Anterior cingulate cortex (tissue), 58 donors: ENCODE data around the gene VAV1.
"Not testable (repeated sequence)": the region's sequence is repeated elsewhere in the genome, so short reads cannot be mapped to it uniquely, and the experiment has no call there.

Source experiments
- DNase-seq, 58 donors: peaks; one replicate each; lab custom pipeline; 2025; lab: John Stamatoyannopoulos, UW

Gene VAV1

DNA sequence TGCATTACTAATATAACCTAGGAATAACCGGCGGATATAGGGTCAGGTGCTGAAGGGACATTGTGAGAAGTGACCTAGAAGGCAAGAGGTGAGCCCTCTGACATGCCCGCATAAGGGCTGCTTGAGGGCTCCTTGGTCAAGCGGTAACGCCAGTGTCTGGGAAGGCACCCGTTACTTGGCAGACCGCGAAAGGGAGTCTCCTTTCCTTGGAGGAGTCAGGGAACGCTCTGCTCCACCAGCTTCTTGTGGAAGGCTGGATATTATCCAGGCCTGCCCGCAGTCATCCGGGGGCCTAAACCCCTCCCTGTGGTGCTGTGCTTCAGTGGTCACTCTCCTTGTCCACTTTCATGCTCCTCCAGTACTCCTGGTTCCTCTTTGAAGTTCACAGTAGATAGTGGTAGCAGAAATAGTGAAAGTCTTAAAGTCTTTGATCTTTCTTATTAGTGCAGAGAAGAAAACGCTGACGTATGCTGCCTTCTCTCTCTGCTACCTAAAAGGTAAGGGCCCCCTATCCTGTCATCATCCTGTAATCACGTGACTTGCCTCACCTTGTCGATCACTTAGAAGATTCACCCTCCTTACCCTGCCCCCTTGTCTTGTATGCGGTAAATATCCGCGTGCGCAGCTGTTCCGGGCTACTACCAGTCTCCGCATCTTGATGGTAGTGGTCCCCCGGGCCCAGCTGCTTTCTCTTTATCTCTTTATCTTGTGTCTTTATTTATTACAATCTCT lies 96.8 kb downstream of the VAV1 start:
- DNase-seq, result not testable (repeated sequence)

DNA sequence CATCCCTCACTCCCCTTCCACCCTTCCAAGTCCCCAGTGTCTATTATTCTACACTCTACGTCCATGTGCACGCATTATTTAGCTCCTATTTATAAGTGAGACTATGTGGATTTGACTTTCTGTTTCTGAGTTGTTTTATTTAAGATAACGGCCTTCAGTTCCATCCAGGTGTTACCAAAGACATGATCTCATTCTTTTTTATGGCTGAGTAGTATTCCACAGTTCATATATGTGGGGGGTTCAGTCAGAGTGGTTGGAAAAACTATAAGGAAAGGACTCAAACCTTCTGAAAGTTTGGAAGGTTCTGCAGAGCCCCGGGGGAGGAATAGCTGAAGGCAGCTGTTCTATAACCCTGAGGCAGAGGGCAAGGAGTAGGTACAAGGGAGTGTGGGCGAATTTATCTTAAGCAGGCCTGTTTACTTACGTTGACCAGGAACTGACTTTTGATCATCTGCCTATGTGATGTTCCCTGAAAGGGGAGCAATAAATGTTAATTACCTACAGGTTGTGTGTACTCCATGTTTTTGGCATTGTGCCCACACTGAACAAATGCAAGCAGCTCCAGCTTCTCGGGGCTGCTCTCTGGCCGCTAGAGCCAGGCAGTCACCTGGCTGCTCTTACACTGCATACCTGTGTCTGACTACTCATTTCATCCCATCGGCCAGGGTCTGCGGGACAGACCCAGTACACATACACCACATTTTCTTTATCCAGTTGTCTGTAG lies 101.4 kb downstream of the VAV1 start:
- DNase-seq, result no peak

DNA sequence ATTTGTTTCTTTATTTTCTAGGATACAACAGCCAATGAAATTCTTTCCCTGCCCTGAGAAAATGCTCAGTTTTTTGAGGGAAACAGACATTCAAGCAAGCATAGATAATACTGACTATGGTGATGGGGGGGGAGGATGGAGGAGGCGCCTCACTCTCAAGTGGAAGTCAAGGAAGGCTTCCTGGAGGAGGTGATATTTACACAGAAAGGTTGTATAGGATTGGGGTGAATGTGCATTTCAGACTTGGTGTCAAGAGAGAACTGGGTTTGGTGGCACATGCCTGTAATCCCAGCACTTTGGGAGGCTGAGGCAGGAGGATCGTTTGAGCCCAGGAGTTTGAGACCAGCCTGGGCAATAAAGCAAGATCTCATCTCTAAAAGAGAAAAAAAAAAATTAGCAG lies 102.7 kb downstream of the VAV1 start:
- no peak for DNase-seq

DNA sequence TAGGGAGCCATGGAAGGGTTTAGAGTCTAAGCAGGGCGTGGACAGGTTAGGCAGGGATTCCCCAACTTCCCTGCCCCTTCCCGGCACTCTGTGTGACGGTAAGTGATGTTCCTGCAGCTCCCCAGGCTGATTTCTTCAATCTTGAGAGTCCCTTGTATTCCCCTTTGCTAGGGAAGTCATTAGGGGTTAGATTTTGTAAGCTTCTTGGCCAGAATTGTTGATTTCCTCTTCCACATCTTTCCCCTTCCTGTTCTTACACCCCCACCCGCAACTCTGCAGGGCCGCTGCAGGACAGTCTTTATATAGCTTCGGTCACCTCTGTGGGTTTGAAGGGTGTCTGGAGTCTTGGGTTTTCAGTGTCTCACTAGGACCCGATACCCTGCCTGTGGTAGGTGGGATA lies 104.2 kb downstream of the VAV1 start:
- no peak for DNase-seq

DNA sequence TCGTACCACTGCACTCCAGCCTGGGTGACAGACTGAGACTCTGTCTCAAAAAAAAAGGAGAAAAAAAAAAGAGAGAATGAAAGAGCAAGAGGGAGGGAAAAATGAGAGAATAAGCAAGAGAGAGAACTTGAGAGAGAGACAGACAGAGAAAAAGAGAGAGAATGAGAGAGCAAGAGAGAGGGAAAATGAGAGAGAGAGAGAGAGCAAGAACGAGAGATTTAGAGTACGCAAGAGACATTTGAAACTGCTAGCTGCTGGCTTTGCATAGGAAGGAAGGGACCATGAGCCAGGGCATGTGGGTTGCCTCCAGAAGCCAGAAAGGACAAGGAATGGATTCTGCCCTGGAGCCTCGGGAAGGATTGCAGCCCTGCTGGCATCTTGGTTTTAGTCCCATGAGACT lies 105.3 kb downstream of the VAV1 start:
- DNase-seq, result no peak

DNA sequence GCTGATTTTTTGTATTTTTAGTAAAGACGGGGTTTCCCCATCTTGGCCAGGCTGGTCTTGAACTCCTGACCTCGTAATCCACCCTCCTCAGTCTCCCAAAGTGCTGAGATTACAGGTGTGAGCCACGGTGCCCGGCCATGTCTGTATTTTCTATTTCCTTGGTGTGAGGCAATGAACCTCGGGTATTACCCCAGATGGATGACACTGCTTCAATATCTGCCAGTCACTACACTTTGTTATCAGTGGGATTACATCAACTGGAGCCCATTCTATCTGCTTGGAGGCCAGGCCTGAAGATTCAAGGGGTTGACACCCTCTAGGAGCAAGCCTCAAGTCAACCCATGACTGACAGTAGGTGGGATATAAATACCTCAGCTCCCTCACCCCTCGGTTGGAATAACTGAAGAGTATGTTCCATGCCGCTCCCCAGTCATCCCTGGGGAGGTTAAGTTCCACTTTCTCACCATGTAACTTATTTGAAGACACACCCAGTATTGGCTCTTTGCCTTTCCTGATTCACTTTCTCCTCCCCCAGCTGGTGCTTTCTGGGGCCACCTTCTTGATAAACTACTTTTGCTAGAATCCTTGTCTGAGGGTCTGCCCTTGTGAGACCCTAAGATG lies 113.9 kb downstream of the VAV1 start:
- no peak for DNase-seq

DNA sequence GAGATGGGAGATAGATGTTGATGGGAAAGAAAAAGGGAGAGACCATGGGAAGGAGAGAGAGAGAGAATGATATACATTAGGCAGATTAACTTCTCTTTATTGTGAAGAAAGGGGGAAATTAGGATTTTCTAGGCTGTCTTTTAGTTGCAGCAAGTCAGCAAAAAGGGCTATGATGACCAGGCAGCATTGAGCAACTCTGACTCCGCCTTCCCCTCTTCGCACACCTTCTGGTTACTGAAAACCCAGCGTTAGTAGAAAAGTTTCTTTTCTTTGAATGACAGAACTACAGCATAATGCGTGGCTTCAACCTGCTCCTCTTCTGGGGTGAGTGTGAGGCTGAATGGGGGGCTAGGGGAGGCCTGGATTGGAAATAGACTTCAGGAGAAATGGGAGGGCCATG lies 114.8 kb downstream of the VAV1 start, which contains the start of gene ADGRE1:
Gene ADGRE1, plus strand, starts transcription at position 264 of the 400 bp plus-strand sequence. Its CDS starts 30 bp downstream, at position 294.
- peak in 1 of 58 donors; percentile 6 for DNase-seq

DNA sequence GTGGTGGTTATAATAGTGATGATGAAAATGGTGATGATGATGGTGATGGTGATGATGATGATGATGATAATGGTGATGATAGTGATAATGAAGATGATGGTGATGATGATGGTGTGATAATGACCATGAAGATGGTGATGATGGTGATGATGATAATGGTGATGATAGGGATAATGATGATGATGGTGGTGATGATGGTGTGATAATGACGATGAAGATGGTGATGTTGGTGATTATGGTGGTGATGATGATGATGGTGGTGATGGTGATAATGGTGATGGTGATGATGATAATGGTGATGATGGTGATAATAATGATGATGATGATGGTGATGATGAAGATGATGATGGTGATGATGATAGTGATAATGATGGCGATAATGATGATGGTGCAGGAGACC lies 116.5 kb downstream of the VAV1 start:
- DNase-seq, result no peak

DNA sequence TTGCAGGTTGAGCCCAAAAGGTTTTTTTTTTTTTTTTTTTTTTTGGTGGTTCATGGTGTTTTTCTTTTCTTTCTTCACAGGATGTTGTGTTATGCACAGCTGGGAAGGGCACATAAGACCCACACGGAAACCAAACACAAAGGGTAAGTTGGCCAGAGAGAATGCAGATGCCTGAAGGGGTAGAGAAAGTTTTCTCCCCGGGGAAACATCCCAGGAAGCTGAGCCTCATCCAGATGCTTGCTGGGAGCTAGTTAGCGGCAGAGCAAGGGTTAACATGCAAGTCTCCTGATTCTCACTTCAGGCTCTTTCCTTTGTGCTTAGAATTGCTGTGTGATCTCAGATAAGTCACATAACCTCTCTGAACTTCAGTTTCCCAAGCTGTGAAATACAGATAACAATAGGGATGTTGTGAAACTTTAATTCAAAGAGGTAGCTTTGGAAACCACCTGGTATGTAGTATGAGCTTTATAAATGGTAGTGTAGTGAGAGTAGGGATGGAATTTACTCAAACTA lies 117.9 kb downstream of the VAV1 start:
- no peak for DNase-seq

DNA sequence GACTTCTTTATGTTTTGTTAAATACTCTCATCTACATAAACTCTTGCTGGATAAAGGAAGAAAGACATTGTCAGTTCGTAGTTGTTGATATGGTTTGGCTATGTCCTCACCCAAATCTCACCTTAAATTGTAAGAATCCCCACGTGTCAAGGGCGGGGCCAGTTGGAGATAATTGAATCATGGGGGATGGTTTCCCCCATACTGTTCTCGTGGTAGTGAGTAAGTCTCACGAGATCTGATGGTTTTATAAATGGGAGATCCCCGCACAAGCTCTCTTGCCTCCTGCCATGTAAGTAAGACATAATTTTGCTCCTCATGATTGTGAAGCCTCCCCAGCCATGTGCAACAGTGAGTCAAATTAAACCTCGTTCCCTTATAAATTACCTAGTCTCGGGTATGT lies 118.4 kb downstream of the VAV1 start:
- no peak for DNase-seq

DNA sequence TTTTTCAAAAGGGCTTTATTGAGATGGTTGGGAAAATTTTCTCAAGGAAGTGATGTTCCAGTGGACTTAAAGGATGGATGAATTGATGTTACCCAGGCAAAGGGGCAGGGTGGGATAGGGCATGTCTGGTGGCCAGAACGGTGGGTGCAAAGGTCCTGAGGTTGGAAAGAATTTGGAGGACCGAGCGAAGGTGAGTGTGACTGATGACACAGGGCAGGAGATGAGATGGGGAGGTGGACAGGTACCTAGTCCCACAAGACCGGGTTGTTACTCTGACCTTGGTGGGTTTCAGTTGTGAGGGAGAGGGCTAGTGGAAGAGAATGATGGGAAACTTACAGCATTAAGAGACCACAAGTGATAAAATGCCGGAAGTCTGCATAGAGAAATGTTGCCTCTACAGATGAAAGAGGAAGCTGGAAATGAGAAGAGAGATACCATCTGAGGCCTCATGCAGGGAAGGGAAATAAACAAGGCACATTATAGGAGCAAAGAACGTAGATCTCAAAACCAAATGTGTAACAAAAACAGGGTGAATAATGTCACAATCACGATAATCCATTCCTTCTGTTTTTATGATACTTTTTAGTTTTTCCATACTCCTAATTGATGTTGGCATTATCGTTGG lies 119.4 kb downstream of the VAV1 start:
- DNase-seq, result no peak

DNA sequence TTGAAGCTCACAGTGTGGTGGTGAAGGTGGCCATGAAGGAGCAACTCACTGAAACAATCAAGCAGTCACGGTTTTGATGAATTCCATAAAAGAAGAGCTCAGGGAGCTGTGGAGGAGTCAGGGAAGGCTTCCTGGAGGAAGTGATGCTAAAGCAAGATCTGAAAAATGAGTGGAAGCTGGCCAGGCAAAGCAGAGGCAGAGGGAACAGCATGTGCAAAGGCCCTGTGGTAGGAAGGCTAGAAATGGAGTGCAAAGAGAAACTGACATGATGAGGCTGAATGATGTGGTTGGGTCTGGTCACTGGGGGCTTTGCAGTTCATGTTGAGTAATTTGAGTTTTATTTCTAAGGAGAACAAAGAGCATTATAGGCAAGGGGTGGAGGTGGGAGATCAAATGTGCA lies 121.8 kb downstream of the VAV1 start:
- no peak for DNase-seq

DNA sequence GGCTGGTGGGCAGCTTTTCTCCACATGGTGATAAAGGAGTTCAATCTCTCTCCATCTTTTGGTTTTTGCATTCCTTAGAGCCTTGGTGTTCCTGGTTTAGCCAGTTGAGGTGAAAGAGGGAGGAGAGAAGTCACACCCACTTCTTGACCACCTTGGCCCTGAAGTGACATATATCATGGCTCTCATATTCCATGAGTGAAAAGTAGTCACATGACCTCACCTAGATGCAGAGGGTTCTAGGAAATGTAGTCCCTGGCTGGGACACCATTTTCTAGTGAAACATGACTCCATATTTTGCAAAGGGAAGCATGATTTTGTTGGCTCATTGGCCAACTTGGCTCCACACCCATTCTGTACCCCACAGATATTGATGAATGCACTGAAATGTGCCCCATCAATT lies 130.9 kb downstream of the VAV1 start:
- DNase-seq, result no peak

DNA sequence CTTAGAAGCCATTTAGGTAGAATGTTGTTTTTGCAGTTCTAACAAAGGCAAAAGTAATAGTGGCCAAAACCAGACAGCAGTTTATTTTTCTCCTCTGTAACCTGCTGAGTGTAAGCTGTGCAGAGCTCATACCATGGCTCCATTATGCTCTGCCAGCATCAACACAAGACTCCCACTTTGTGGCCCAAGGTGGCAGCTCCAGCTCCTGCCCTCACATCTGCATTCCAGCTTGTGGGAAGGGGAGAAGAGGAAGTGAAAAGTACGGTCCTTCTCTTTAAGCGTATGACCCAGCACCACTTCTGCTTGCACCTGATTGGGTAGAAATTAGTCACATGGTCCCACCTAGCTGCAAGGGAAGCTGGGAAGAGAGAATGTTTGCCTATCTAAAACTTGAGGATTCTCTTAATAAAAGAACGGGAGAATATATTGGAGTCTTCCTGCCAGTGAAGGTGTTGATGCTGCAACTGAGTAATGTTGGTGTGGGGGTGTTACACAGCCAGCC lies 134.1 kb downstream of the VAV1 start:
- DNase-seq, result no peak
